DOHH2 (cell line): ENCODE measurements around the gene DSC2.
"Not testable (repeated sequence)": the region's sequence is repeated elsewhere in the genome, so short reads cannot be mapped to it uniquely, and the experiment has no call there.

Experiments used
- H3F3A ChIP-seq: fragments of 200-600 bp; sonication (generic), shearing (Covaris generic); 2 replicates; pipeline ENCODE4 v1.6.0; 2016; ENCODE audit warnings: antibody characterized with exemption, mild to moderate bottlenecking; ENCODE audit not compliant: control insufficient read depth, insufficient read depth
- H3K27ac ChIP-seq: fragments of 200-600 bp; sonication (generic); 2 replicates; pipeline ENCODE4 v1.5.1; 2014; ENCODE audit warnings: low read depth, mild to moderate bottlenecking, low read length, moderate library complexity
- H3K27me3 ChIP-seq: fragments of 200-600 bp; sonication (generic); 2 replicates; pipeline ENCODE4 v1.6.1; 2014; ENCODE audit warnings: mild to moderate bottlenecking, low read length, mixed read lengths; ENCODE audit not compliant: control insufficient read depth
- H3K36me3 ChIP-seq: fragments of 200-600 bp; sonication (generic); 2 replicates; pipeline ENCODE4 v1.6.1; 2014; ENCODE audit warnings: mild to moderate bottlenecking, low read length, moderate library complexity, mixed read lengths; ENCODE audit not compliant: control insufficient read depth
- H3K4me1 ChIP-seq: fragments of 200-600 bp; sonication (generic); 2 replicates; pipeline ENCODE4 v1.6.1; 2014; ENCODE audit warnings: mild to moderate bottlenecking, low read length, mixed read lengths; ENCODE audit not compliant: control insufficient read depth
- H3K4me2 ChIP-seq: fragments of 200-600 bp; sonication (generic); 2 replicates; pipeline ENCODE4 v1.6.0; 2014; ENCODE audit warnings: mild to moderate bottlenecking, low read length, moderate library complexity
- H3K4me3 ChIP-seq: fragments of 200-600 bp; sonication (generic); 2 replicates; pipeline ENCODE4 v1.5.1; 2014; ENCODE audit warnings: mild to moderate bottlenecking, low read length, mixed read lengths
- H3K79me2 ChIP-seq: fragments of 200-600 bp; sonication (generic); 2 replicates; pipeline ENCODE4 v1.6.1; 2014; ENCODE audit warnings: mild to moderate bottlenecking, low read length, mixed read lengths; ENCODE audit not compliant: control insufficient read depth
- H3K9me2 ChIP-seq: fragments of 200-600 bp; sonication (generic); replicated peaks from 2 replicates; pipeline ENCODE4 v1.6.1; 2014; ENCODE audit warnings: mild to moderate bottlenecking, low read length, mixed read lengths; ENCODE audit not compliant: control insufficient read depth
- H3K9me3 ChIP-seq: fragments of 200-600 bp; sonication (generic); 2 replicates; pipeline ENCODE4 v1.6.1; 2014; ENCODE audit warnings: antibody characterized with exemption, low read length, mixed read lengths; ENCODE audit not compliant: control insufficient read depth, insufficient read depth
- H4K20me1 ChIP-seq: fragments of 200-600 bp; sonication (generic); 2 replicates; pipeline ENCODE4 v1.6.0; 2014; ENCODE audit warnings: low read depth, mild to moderate bottlenecking, antibody characterized with exemption, low read length, moderate library complexity; ENCODE audit not compliant: control insufficient read depth, insufficient read depth
- EZH2phosphoT487 ChIP-seq: fragments of 200-600 bp; sonication (generic); IDR thresholded peaks from 2 replicates; pipeline ENCODE4 v1.6.1; 2017; ENCODE audit warnings: borderline replicate concordance, mild to moderate bottlenecking, antibody characterized with exemption, low read length, moderate library complexity, mixed read lengths
- TF ChIP-seq, protein P1 (sequence below): fragments of 200-600 bp; sonication (generic); IDR thresholded peaks from one replicate; pipeline ENCODE4 v1.5.1; 2014; ENCODE audit warnings: antibody characterized with exemption, mild to moderate bottlenecking, low read depth, low read length; ENCODE audit not compliant: poor library complexity, severe bottlenecking

Gene DSC2

GRCh38 chr18:31041271-31042083 is 60.7 kb downstream of the DSC2 start:
- TF ChIP-seq, protein P1, sequence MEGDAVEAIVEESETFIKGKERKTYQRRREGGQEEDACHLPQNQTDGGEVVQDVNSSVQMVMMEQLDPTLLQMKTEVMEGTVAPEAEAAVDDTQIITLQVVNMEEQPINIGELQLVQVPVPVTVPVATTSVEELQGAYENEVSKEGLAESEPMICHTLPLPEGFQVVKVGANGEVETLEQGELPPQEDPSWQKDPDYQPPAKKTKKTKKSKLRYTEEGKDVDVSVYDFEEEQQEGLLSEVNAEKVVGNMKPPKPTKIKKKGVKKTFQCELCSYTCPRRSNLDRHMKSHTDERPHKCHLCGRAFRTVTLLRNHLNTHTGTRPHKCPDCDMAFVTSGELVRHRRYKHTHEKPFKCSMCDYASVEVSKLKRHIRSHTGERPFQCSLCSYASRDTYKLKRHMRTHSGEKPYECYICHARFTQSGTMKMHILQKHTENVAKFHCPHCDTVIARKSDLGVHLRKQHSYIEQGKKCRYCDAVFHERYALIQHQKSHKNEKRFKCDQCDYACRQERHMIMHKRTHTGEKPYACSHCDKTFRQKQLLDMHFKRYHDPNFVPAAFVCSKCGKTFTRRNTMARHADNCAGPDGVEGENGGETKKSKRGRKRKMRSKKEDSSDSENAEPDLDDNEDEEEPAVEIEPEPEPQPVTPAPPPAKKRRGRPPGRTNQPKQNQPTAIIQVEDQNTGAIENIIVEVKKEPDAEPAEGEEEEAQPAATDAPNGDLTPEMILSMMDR = no peak
- no peak for TF ChIP-seq EZH2phosphoT487
- H3K4me3 ChIP-seq = no peak overlapping the region
- H3K79me2 ChIP-seq = no peaks in the 10 kb centered on the region
- no peaks in the 10 kb centered on the region for H4K20me1 ChIP-seq
- H3K36me3 ChIP-seq = no peaks in the 10 kb centered on the region
- no peaks in the 10 kb centered on the region for H3K27me3 ChIP-seq
- H3K27ac ChIP-seq = no peak overlapping the region
- H3F3A ChIP-seq = no peaks in the 10 kb centered on the region
- H3K4me1 ChIP-seq = no peaks in the 10 kb centered on the region
- peaks cover 21% of the 10 kb centered on the region; the same call in 1 of the 2 replicates for H3K9me3 ChIP-seq
- H3K9me2 ChIP-seq = no peaks in the 10 kb centered on the region
- no peak overlapping the region for H3K4me2 ChIP-seq

GRCh38 chr18:31040686-31041270 is 61.4 kb downstream of the DSC2 start:
- Histone ChIP-seq H3K9me3 (peaks cover 21% of the 10 kb centered on the region; the same call in 1 of the 2 replicates), H3K9me2 (no peaks in the 10 kb centered on the region), H4K20me1 (no peaks in the 10 kb centered on the region), H3K4me3 (no peak overlapping the region), H3F3A (no peaks in the 10 kb centered on the region), H3K4me1 (no peaks in the 10 kb centered on the region), H3K27me3 (no peaks in the 10 kb centered on the region), H3K27ac (no peak overlapping the region), H3K36me3 (no peaks in the 10 kb centered on the region), H3K79me2 (no peaks in the 10 kb centered on the region), H3K4me2 (no peak overlapping the region)
- TF ChIP-seq EZH2phosphoT487 = no peak
- TF ChIP-seq, protein P1 = no peak

DNA sequence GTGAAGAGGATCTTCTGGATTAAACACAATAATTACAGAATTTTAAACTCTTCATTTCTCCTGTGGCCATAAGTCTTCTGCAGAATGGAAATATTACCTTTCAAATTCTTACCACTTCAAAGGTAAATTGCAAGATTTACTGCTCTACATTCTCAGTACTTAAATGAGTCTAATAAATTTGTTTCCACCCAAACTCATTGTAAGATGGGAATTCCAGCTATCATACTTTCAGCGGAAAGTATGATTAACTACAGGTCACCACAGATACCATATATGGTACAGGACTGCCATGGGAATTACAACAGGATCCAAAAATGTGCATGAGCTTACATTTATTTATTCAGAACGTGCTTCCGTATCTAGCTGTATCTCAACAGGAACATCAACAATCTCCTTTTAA is 62.8 kb downstream of the DSC2 start:
- TF ChIP-seq, protein P1 = no peak
- TF ChIP-seq EZH2phosphoT487 = no peak
- Histone ChIP-seq H3K4me3 (no peak overlapping the region), H4K20me1 (no peaks in the 10 kb centered on the region), H3K9me3 (peaks cover 21% of the 10 kb centered on the region; the same call in 1 of the 2 replicates), H3K4me1 (no peaks in the 10 kb centered on the region), H3F3A (no peaks in the 10 kb centered on the region), H3K27ac (no peak overlapping the region), H3K36me3 (no peaks in the 10 kb centered on the region), H3K27me3 (no peaks in the 10 kb centered on the region), H3K4me2 (no peak overlapping the region), H3K9me2 (no peaks in the 10 kb centered on the region), H3K79me2 (no peaks in the 10 kb centered on the region)

GRCh38 chr18:31037686-31038085 is 64.5 kb downstream of the DSC2 start:
- H3K79me2 ChIP-seq, H3F3A ChIP-seq, H4K20me1 ChIP-seq, H3K4me3 ChIP-seq, H3K27ac ChIP-seq, H3K27me3 ChIP-seq, H3K36me3 ChIP-seq, H3K4me2 ChIP-seq, H3K4me1 ChIP-seq, H3K9me2 ChIP-seq: not testable (repeated sequence)
- H3K9me3 ChIP-seq = peaks cover 11% of the 10 kb centered on the region; the same call in 1 of the 2 replicates
